ENCODE data around the gene GPR42. TPM values are rescaled to one million over a fixed set of nuclear protein-coding genes. Genes with fewer than 3 reads are reported as not detected.

GPR42 gene
- total RNA-seq, 1 donor from 2014 or later = not detected

- no peak overlapping the region for H3K27ac Mint-ChIP-seq (ENCODE audit: unreplicated experiment)
- peaks cover 16% of the 10 kb centered on the region for H3K27me3 Mint-ChIP-seq (ENCODE audit: low read depth)
- no peak for TF ChIP-seq CTCF (IDR thresholded peaks at IDR 0.05)
- no peaks in the 10 kb centered on the region for H3K4me1 Mint-ChIP-seq (ENCODE audit: low read depth)
- no peak overlapping the region for H3K4me3 Mint-ChIP-seq (ENCODE audit: unreplicated experiment)
- H3K36me3 Mint-ChIP-seq (ENCODE audit: low read depth) = no peaks in the 10 kb centered on the region
- DNase-seq (ENCODE audit: low spot score) = no peak
- H3K9me3 Mint-ChIP-seq (ENCODE audit: low read depth) = no peaks in the 10 kb centered on the region
Observed at GRCh38 chr19:35362261-35363000, 8.4 kb upstream of the GPR42 start.

- no peaks in the 10 kb centered on the region for H3K9me3 Mint-ChIP-seq (ENCODE audit: low read depth)
- no peak for DNase-seq (ENCODE audit: low spot score)
- H3K36me3 Mint-ChIP-seq (ENCODE audit: low read depth) = no peaks in the 10 kb centered on the region
- no peak for TF ChIP-seq CTCF (IDR thresholded peaks at IDR 0.05)
- H3K4me1 Mint-ChIP-seq (ENCODE audit: low read depth) = no peaks in the 10 kb centered on the region
- no peak overlapping the region for H3K27ac Mint-ChIP-seq (ENCODE audit: unreplicated experiment)
- H3K4me3 Mint-ChIP-seq (ENCODE audit: unreplicated experiment) = no peak overlapping the region
- peaks cover 17% of the 10 kb centered on the region for H3K27me3 Mint-ChIP-seq (ENCODE audit: low read depth)
Observed at GRCh38 chr19:35363001-35363590, 7.8 kb upstream of the GPR42 start.

- Mint-ChIP-seq H3K9me3 (ENCODE audit: low read depth) (no peaks in the 10 kb centered on the region), H3K4me1 (ENCODE audit: low read depth) (no peaks in the 10 kb centered on the region), H3K4me3 (ENCODE audit: unreplicated experiment) (no peak overlapping the region), H3K27ac (ENCODE audit: unreplicated experiment) (no peak overlapping the region), H3K36me3 (ENCODE audit: low read depth) (no peaks in the 10 kb centered on the region), H3K27me3 (ENCODE audit: low read depth) (peaks cover 19% of the 10 kb centered on the region)
- no peak for DNase-seq (ENCODE audit: low spot score)
- no peak for TF ChIP-seq CTCF (IDR thresholded peaks at IDR 0.05)
Observed at GRCh38 chr19:35363711-35364425, 7.0 kb upstream of the GPR42 start.

GRCh38 chr19:35365303-35365702, 5.6 kb upstream of the GPR42 start:
- H3K4me3 Mint-ChIP-seq (ENCODE audit: unreplicated experiment) = no peak overlapping the region
- DNase-seq (ENCODE audit: low spot score) = no peak
- H3K27me3 Mint-ChIP-seq (ENCODE audit: low read depth) = peaks cover 19% of the 10 kb centered on the region
- no peaks in the 10 kb centered on the region for H3K9me3 Mint-ChIP-seq (ENCODE audit: low read depth)
- H3K36me3 Mint-ChIP-seq (ENCODE audit: low read depth) = no peaks in the 10 kb centered on the region
- no peak overlapping the region for H3K27ac Mint-ChIP-seq (ENCODE audit: unreplicated experiment)
- H3K4me1 Mint-ChIP-seq (ENCODE audit: low read depth) = no peaks in the 10 kb centered on the region
- no peak for TF ChIP-seq CTCF (IDR thresholded peaks at IDR 0.05)

GRCh38 chr19:35368378-35368777, 2.5 kb upstream of the GPR42 start:
- H3K9me3 Mint-ChIP-seq (ENCODE audit: low read depth) = no peaks in the 10 kb centered on the region
- no peak overlapping the region for H3K4me3 Mint-ChIP-seq (ENCODE audit: unreplicated experiment)
- DNase-seq (ENCODE audit: low spot score) = no peak
- no peaks in the 10 kb centered on the region for H3K36me3 Mint-ChIP-seq (ENCODE audit: low read depth)
- H3K27ac Mint-ChIP-seq (ENCODE audit: unreplicated experiment) = no peak overlapping the region
- peaks cover 13% of the 10 kb centered on the region for H3K27me3 Mint-ChIP-seq (ENCODE audit: low read depth)
- TF ChIP-seq CTCF (IDR thresholded peaks at IDR 0.05) = no peak
- H3K4me1 Mint-ChIP-seq (ENCODE audit: low read depth) = no peaks in the 10 kb centered on the region

Data from chondrocyte (in vitro differentiated cells).